H4 (cell line): ENCODE measurements around the gene RIMBP2. TPM values are rescaled to one million over a fixed set of nuclear protein-coding genes. Genes with fewer than 3 reads are reported as not detected.

Experiments used
- DNase-seq: peaks from one replicate; pipeline ENCODE4 v3.0.0-alpha.2; 2015; ENCODE audit warnings: low spot score
- total RNA-seq: library from RNA; depleted of rRNA; stranded (reverse); fragments of >200 nt; shearing (Covaris generic); gene quantifications from 2 replicates; pipeline ENCODE4 v1.2.3, GENCODE V29; 2014

RIMBP2 gene
- total RNA-seq, 1 experiment from 2014 or later = 0.50 TPM

- DNase-seq = no peak
These were observed 271.1 kb downstream of the RIMBP2 start for GRCh38 chr12:130444986-130445385.

GRCh38 chr12:130444061-130444460 is 272.0 kb downstream of the RIMBP2 start:
- no peak for DNase-seq

- no peak for DNase-seq
These were observed 274.0 kb downstream of the RIMBP2 start for GRCh38 chr12:130441771-130442760.

- DNase-seq = no peak
These were observed 275.6 kb downstream of the RIMBP2 start for GRCh38 chr12:130440411-130441080.

- DNase-seq = no peak
These were observed 276.8 kb downstream of the RIMBP2 start for GRCh38 chr12:130439250-130439649.

GRCh38 chr12:130438711-130439110 is 277.4 kb downstream of the RIMBP2 start:
- no peak for DNase-seq

GRCh38 chr12:130438243-130438620 is 277.9 kb downstream of the RIMBP2 start:
- DNase-seq = no peak

GRCh38 chr12:130437555-130438242 is 278.4 kb downstream of the RIMBP2 start:
- DNase-seq = no peak

GRCh38 chr12:130436741-130437501 is 279.2 kb downstream of the RIMBP2 start:
- DNase-seq = no peak

GRCh38 chr12:130435826-130436225 is 280.3 kb downstream of the RIMBP2 start:
- DNase-seq = no peak

- no peak for DNase-seq
These were observed 280.8 kb downstream of the RIMBP2 start for GRCh38 chr12:130435331-130435730.

GRCh38 chr12:130434560-130434959 is 281.5 kb downstream of the RIMBP2 start:
- DNase-seq = no peak

GRCh38 chr12:130433834-130434233 is 282.3 kb downstream of the RIMBP2 start:
- DNase-seq = no peak

- DNase-seq = no peak
These were observed 282.7 kb downstream of the RIMBP2 start for GRCh38 chr12:130433411-130433810.

- DNase-seq = no peak
These were observed 284.9 kb downstream of the RIMBP2 start for GRCh38 chr12:130431176-130431575.

GRCh38 chr12:130429656-130430505 is 286.2 kb downstream of the RIMBP2 start:
- DNase-seq = no peak

GRCh38 chr12:130428116-130428515 is 288.0 kb downstream of the RIMBP2 start:
- DNase-seq = no peak

GRCh38 chr12:130427381-130427887 is 288.7 kb downstream of the RIMBP2 start:
- DNase-seq = no peak

GRCh38 chr12:130425698-130426245 is 290.3 kb downstream of the RIMBP2 start:
- DNase-seq = no peak
